Measurements from ENCODE around the gene NLE1.
"Not testable (repeated sequence)": the region's sequence is repeated elsewhere in the genome, so short reads cannot be mapped to it uniquely, and the experiment has no call there.

Gene NLE1

DNA sequence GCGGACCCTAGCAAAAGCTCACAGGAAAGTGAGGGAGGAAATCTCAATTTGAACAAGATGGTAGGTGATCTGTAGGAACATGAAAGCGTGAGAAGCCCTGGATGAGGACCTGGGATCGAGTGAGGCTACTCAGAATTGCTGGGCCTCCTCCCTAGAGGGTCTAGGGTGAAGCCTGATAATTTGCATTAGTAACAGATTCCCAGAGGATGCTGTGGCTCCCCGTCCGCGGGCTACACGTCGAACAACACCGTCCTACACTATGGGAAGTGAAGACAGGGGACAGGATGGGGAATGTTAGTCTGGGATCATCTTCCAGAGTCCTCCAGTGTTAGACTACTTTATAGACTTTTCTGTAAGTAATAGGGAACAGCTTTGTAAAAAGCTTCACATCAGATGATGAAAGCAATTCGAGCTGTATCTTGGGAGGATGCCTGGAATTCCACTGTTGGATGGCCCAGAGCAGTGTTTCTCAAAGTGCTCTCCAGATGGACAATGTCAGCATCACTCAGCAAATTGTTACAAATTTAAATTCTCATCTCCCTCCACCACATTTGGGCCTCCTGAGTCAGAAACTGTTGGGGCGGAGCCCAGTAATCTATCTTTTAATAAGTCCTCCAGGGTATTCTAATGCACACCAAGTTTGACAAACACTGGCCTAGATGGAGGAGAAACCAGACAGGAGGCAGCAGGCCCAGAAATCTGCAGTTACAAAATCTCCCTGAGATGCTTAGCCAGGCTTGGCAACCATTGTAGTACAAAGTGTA lies 14.2 kb downstream of the NLE1 start:
- no peak for DNase-seq

DNA sequence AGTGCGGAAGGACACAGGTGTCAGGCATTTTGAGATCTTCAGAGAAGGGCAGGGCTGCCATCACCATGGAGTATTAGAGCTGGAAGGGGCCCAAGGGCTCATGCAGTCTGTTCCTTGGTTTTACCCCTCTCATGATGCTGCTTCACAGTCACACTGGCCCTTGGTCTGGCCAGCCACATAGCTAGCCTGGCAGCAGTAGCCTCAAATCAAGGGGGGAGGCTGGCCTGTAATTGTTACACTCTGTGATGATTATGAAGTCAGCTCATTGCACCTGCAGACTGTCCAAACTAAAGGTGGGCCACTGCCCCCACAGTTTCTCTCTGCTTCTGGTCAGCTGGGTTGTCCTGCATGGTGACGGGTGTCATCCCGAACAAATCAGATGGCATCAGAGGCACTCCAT lies 20.8 kb downstream of the NLE1 start, which contains the start of gene FNDC8:
Gene FNDC8, plus strand, starts transcription at position 301 of the 400 bp plus-strand sequence. Its CDS starts 79 bp downstream, at position 380.
- DNase-seq = no peak

DNA sequence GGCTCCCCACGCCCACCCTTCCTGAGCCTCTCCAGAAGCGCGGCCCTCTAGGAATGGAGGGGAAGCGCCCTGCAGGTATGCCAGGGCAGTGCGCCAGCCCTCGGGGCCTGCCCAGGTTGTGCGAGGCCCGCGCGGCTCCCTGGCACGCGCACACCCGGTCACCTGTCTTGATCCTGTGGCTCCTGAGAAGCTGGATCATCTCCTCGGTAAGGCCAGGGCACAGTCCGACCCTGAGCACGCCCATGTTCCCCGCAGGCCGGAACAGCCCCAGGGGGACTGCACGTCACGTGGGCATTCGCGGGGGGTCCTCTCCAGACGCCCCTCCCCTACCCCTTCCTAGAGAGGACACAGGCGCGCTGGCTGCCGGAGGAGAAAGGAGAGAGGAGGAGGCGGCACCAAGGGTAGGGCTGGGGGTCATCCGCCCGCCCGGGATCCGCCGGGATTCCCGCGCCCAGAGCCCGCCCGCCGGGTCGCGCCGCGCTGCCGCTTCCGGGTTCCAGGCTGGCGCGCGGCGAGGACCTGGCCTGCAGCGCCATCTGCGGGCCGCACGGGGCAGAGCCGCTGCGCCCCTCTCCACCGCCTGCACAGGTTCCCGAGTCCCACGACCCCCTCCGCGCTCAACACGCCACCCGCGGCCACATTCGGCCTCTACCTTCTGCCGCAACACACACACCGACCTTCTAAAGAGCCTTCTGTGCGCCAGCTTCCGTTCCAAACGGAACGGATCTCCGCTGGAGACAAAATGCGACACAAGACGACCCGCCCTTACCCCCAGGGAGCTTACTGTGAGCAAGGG lies 22.5 kb downstream of the NLE1 start, which contains the start of gene RAD51D:
Gene RAD51D, minus strand, starts transcription at position 491 of the 796 bp plus-strand sequence. Its CDS starts 247 bp downstream, at position 244.
- peak; percentile 64 for DNase-seq

DNA sequence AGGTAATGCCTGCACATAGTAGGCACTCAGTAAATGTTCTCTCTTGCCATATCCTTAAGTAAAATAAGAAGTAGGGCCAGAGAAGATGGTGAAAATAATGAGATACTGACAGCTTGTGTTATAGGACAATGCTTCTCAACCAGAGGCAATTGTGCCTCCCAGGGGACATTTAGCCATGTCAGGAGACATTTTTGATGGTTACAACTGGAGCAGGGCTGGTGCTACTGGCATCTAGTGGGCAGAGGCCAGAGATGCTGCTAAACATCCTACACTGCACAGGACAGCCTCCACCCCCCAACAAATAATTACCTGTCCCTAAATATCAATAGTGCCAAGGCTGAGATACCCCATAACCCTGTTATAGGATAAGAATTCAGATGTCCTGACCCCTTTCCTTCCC lies 24.1 kb downstream of the NLE1 start:
- no peak for DNase-seq

DNA sequence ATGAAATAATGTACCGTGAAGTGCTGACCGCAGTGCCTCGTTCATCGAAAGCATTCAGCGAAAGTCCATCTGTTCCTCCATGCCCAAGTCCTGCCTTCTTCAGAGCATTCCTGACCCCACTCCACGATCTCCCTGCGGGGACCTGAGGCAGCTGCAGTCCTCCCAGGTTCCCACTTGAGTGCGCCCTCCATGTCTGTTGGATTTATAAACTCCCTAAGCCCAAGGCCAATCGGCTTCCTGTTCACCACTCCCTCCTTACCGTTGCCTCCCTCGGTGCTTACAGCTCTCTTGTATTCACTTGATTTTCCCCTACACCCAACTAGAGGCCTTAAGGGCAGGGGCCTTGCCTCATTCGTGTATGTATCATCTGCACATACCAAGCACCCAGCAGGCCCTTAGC lies 25.3 kb downstream of the NLE1 start:
- DNase-seq = no peak

DNA sequence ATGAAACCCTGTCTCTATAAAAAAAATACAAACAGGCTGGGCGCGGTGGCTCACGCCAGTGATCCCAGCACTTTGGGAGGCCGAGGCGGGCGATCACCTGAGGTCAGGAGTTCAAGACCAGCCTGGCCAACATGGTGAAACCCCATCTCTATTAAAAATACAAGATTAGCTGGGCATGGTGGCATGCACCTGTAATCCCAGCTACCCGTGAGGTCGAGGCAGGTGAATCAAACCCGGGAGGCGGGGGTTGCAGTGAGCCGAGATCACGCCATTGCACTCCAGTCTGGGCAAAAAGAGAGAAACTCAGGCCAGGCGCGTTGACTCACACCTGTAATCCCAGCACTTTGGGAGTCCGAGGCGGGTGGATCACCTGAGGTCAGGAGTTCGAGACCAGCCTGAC lies 31.3 kb downstream of the NLE1 start:
- not testable (repeated sequence) for DNase-seq

DNA sequence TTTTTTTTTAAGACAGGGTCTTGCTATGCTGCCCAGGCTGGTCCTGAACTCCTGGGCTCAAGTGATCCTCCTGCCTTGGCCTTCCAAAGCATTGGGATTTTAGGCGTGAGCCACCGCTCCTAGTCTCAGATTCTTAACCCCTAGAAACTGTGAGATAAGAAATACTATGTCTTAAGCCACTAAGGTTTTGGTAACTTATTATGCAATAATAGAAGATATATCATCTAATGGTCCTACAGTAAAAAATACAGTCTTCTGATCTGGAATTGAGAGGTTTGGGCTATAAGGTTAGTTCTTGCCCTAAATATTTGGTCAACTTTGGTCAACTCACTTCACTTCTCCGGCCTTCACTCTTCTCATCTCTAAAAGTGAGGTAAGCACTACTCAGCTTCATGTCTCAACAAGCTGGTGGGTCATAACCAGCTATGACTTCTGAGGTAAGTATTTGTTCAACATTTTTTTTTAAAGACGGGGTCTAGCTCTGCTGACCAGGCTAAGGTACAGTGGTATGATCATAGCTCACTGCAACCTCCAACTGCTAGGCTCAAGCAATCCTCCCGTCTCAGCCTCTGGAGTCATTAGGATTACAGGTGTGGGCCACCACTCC lies 37.2 kb downstream of the NLE1 start:
- no peak for DNase-seq

DNA sequence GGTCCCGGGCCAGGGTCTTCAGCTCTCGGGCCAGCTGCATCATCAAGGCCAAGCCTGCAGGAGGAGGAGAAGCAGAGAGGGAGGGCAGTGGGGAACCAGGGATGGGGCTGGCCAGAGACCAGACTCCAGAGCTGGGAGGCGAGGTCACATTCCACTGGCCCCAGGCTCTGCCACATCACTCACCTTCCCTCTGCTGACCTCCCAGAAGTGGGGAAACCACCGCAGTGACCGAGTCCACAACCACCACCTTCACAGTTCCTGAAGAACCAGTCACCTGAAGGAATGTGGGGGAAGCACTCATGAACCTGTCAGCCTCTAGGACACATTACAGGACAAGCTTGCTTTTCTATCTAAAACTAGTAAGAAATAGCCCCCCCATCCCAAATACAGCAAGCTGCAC lies 38.8 kb downstream of the NLE1 start:
- DNase-seq = no peak

DNA sequence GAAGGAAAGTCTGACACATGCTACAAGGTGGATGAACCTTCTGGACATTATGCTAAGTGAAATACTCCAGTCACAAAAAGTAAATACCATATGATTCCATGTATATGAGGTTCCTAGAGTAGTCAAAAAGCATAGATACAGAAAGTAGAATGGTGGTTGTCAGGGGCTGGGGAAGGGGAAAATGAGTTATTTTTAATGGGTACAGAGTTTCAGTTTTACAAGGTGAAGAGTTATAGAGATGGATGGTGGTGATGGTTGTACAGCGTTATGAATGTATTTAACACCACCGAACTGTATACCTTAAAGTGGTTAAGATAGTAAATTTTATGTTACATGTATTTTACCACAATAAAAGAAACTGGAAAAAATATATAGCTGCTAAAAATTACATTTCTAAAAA lies 40.4 kb downstream of the NLE1 start:
- DNase-seq = no peak

DNA sequence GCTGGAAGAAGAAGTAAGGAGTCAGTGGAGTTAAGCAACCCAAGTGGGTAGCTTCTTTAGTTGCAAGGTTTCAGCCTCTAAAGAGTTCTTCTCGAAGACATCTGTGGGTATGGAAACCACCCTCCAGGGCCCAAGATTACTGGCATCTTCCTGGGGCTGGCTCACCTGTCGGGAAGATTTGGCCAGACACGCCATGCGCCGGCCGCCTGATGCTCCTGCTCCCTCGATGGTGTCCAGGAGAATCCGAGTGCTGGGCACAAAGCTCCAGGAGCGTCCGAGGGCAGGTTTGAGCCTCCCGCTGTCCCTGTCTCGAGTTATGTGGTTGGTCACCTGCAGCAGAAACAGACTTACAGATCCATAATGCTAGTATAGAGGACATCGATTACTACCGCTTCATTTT lies 41.1 kb downstream of the NLE1 start:
- DNase-seq = no peak

DNA sequence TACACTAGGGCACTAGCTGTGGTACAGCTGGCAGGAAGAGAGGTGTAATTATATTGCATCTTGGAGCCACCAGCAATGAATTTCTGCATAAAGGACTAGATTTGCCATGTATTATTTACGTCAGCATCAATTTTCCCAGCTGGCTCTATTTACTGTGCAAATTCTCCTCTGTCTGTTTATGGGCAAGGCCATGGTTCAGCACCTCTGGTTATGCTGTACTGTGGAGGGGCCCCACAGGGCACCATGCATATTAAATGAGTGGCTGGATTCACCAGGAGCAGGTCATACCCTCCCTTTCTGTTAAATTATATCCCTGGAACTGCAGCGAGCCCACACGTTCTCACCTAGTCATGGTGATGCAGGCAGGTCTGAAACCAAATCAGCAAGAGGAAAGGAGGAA lies 42.2 kb downstream of the NLE1 start:
- DNase-seq = no peak

DNA sequence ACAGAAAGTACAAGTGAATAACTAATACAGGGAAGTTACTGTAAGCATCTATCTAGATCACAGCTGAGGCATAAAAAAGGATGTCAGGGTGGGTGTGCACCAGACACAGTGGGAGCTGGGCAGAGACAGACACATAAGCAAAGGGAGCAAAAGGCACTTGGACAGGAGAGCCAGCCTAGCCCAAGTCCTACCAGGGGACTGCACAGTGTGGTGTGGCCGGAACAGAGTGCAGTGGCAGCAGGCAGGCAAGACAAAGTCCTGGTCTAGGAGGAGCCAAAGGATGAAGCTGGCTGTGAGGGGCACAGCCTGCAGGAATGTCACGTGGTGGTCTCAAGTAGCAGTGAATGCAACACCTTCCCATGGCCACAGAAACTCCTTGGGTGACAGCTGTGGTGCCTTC lies 44.3 kb downstream of the NLE1 start:
- DNase-seq = no peak

DNA sequence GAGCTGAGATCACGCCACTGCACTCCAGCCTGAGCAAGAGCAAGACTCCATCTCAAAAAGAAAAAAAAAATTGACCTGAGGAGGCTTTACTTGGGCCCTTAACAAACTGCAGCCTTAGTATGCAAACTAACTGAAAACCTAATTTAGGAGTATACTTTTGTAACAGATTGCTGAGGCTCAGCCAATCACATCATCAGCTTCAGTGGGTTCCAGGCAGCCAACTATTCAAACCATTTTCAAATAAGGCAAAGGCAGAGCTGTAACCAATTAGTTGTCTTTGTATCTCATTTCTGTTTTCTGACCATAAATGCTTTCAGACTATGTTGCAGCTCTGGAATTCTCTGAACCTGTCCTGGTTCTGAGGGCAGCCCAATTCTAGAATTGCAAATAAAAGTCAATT lies 46.4 kb downstream of the NLE1 start:
- no peak for DNase-seq

DNA sequence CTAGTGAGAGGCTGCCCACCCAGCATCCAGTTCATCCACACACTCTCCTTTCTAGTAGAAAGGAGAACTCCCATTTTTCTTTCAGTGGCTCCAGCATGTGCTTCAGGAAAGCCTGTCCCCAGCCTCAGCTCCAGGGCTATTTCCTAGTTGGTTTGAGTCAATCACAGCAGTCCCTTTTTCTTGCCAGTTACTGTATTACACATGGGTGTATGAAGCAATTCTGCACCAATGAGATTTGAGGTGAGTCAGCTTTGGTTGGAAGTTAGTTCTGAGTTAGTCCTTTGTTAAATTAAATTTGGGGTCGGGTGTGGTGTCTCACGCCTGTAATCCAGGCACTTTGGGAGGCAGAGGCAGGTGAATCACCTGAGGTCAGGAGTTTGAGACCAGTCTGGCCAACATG lies 47.2 kb downstream of the NLE1 start:
- no peak for DNase-seq

DNA sequence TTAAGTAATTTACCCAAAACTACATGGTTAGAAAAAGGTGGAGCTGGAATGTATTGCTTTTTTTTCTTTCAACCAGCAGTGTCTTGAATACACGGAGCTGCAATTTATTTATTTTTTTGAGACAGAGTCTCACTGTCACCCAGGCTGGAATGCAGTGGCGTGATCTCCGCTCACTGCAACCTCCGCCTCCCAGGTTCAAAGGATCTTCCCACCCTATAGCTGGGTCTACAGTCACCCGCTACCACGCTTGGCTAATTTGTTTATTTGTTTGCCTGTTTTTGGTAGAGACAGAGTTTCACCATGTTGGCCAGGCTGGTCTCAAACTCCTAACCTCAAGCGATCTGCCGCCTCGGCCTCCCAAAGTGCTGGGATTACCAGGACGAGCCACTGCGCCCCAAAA lies 51.4 kb downstream of the NLE1 start:
- DNase-seq = not testable (repeated sequence)

DNA sequence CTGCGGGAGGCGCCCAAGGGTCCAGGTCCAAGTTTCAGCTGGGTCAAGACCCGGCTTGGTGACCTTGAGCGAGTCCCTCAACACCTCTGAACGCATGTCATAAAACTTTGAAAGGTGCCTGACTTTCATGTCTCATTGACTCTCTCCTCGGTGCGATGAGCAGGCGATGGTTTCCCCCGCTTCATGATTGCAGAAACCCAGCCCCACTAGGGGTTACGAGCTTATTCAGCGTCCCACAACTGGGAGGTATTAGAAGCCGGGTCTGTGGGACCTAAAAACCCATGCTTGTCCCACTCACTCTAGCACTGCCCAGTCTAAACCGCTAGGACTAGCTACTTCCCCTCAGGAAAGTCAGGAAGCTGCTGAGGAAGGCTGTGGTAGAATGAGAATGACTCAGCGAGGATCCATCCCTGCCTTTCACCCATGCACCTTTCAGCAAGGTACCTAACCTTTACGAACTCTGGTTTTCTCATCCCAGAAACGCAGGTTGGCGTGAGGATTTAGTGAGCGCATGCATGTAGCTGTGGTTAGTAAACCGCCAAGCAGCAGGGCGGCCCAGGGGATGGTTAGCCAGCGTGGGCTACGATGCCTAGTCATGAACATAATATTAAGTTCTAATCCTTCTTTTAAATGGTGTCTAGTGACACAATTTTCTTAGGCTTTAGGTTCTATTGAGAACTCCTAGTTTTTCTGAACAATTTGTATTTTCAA lies 52.4 kb downstream of the NLE1 start:
- DNase-seq = no peak

DNA sequence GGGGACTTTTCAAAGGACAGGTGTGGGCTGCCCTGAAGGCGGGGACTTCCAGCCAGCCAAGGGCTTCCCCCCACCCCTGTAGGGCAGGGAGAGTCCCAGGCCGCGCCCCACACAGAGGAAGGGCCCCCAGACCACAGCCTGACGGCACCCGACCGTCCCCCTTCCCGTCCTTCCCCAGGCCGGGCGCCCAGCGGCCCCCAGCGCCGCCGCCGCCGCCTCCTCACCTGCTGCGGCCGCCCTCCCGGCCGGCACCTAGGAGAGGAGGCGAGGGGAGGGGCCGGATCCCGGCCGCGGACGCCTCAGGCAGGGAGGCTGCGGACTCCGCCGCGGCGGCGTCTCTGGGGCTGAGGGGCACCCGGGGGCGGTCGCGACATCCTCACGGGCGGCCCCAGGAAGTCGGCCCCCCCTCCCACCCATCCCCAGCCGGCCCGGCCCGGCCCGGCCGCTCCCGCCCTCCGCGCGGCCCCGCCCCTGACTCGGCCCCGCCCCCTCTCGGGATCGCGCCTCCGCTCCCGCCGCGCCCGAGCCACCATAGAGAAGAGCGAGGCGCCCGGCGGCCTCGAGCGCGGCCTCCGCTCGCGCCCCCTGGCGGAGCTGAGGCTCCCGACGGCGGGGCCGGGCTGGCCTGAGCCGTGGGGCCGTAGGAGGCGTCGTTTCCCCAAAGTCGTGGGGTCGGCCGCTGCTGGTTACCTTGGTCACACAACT lies 53.1 kb downstream of the NLE1 start:
- peak; percentile 33 for DNase-seq

DNA sequence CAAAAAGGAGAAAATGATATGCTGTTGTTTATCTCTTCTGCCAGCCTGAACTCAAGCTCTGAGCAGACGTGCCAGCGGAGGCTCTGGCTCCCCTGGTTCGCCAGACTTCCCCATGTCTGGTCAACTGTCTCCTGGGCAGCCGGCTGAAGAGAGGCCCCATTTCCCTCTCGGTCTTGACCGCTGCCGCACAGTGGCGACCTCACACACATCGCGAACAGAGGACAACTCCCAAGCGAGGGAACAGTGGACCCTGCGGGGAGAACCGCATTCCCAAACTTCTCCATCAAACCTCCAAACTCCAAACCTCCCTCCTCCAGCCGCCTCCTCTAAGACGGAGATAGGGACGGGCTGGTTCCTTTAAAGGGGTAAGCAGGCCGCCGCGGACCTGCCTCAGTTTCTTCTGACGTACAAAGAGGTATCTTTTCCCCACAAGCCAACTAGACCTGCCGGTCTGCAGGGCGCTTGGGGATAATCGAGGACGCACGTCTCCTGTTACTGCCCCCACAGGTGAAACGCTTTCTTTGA lies 53.7 kb downstream of the NLE1 start:
- no peak for DNase-seq

DNA sequence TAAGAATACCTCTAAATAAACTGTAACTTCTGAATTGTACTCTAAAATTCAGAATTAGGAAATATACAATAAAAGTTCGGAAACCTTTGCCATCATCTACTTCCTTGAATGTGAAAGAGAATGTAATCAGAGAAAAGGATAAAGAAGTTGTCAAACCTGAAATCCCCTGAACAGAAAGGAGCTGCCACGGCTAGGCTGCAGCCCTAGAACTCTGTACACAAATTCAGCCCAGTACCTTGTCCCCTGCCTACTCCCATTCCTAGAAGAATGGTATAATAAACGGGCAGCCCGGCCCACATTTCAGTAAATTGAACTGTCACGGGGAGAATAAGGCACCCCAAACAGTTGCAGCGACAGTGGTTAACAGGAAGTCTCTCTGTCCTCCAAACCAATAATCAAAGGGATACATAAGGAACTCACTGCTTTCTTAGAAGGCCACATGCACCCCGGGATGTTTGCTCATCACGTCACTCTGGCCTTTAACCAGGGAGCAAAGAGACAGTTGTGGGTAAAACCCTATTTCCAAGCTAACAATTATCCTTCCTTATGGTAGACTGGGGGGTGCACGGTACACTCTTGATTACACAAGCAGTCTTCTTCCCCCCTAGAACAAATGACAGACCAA lies 54.3 kb downstream of the NLE1 start:
- DNase-seq = no peak

DNA sequence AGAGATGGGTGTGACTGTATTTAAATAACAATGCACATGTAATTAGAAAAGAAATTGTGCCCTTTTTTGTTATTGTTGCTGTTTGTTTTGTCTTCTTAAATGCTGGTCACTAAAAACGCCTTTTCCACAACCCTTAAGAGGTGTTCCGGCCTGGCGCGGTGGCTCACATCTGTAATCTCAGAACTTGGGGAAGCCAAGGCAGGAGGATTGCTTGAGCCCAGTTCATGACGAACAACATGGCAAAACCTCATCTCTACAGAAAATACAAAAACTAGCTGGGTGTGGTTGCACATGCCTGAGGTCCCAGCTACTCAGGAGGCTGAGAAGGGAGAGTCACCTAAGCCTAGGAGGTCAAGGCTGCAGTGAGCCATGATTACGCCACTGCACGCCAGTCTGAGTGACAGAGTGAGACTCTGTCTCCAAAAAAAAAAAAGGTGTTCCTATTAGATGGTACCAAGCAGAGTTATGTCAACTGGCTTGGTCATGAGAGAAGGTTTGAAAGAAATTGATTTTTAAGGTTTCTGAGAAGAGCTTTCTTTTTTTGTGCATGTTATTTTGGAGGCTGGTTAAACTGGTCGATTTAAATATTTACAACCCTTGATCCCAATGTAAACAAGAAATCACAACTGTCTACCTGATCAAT lies 55.1 kb downstream of the NLE1 start:
- no peak for DNase-seq

DNA sequence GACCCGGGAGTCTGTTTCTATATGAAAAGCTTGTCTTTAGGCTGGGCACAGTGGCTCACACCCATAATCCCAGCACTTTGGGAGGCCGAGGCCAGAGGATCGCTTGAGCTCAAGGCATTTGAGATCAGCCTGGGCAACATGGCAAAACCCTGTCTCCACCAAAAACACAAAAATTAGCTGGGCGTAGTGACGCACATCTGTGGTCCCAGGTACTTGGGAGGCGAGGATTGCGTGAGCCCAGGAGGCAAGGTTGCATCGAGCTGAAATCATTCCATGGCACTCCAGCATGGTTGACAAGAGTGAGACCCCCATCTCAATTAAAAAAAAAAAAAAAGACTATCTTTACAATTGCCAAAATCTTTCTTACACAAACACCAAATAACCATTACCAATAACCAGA lies 55.9 kb downstream of the NLE1 start:
- no peak for DNase-seq

Measured in 8988T (cell line).